Ishikawa (cell line): ENCODE data around the gene UBE2C.

ENCODE experiments used
- CREB1 ChIP-seq: IDR thresholded peaks from 2 replicates; pipeline ENCODE4 v1.6.1; 2012; ENCODE audit warnings: low read depth
- EGR1 ChIP-seq: IDR thresholded peaks from 2 replicates; pipeline ENCODE4 v1.6.1; 2012
- FOXM1 ChIP-seq: IDR thresholded peaks from 2 replicates; pipeline ENCODE4 v1.6.1; 2012; ENCODE audit warnings: low read depth, borderline replicate concordance
- NFIC ChIP-seq: IDR thresholded peaks from 2 replicates; pipeline ENCODE4 v1.6.1; 2012
- RAD21 ChIP-seq: IDR thresholded peaks from 2 replicates; pipeline ENCODE4 v1.6.1; 2012; ENCODE audit warnings: low read depth
- TAF1 ChIP-seq: IDR thresholded peaks from 2 replicates; pipeline ENCODE4 v1.6.1; 2012; ENCODE audit warnings: low read depth, mild to moderate bottlenecking
- TEAD4 ChIP-seq: IDR thresholded peaks from 2 replicates; pipeline ENCODE4 v1.6.1; 2012
- YY1 ChIP-seq: IDR thresholded peaks from 2 replicates; pipeline ENCODE4 v1.6.1; 2012; ENCODE audit warnings: low read depth
- ZBTB7A ChIP-seq: IDR thresholded peaks from 2 replicates; pipeline ENCODE4 v1.6.1; 2012; ENCODE audit warnings: low read depth
- TF ChIP-seq, protein P1 (sequence below): IDR thresholded peaks from 2 replicates; pipeline ENCODE4 v1.6.1; 2012
- TF ChIP-seq, protein P2 (sequence below): IDR thresholded peaks from 2 replicates; pipeline ENCODE4 v1.6.1; 2012
- TF ChIP-seq, protein P3 (sequence below): IDR thresholded peaks from 2 replicates; pipeline ENCODE4 v1.6.1; 2012; ENCODE audit warnings: low read depth, mild to moderate bottlenecking

DNA sequence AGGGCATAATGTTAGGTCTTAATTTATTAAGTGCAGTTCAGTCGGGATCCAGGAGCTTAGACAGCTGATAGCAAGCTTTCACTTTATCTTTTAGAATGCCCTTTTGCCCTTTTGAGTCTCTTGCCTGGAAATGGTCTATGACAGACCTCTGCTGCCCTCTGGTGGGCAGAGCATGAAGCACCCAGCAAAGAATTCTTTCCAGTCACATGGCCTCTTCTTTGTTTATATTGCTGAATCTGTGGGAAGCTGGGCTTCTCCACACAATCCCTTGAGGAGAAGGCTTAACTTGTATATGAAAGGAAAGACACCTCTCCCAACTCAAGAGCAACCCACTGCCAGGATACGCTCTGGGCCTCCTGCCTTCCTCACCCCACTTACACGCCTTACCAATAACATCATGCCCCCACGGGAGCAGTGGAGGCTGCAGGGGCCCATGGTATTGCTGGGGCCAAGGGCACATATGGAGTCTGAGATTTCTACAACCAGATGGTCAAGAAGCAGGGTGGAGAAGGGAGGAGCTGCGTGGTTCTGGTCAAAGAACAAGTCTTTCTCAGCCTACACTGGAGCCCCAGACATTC, 41.2 kb upstream of the UBE2C start:
- TF ChIP-seq, protein P1, sequence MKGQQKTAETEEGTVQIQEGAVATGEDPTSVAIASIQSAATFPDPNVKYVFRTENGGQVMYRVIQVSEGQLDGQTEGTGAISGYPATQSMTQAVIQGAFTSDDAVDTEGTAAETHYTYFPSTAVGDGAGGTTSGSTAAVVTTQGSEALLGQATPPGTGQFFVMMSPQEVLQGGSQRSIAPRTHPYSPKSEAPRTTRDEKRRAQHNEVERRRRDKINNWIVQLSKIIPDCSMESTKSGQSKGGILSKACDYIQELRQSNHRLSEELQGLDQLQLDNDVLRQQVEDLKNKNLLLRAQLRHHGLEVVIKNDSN: peak; percentile 89
- TF ChIP-seq TAF1 (no peak), ZBTB7A (no peak), EGR1 (no peak), RAD21 (peak; percentile 96), TEAD4 (no peak), NFIC (no peak), FOXM1 (no peak), YY1 (no peak), CREB1 (no peak)
- TF ChIP-seq, protein P2, sequence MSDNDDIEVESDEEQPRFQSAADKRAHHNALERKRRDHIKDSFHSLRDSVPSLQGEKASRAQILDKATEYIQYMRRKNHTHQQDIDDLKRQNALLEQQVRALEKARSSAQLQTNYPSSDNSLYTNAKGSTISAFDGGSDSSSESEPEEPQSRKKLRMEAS: no peak
- TF ChIP-seq, protein P3, sequence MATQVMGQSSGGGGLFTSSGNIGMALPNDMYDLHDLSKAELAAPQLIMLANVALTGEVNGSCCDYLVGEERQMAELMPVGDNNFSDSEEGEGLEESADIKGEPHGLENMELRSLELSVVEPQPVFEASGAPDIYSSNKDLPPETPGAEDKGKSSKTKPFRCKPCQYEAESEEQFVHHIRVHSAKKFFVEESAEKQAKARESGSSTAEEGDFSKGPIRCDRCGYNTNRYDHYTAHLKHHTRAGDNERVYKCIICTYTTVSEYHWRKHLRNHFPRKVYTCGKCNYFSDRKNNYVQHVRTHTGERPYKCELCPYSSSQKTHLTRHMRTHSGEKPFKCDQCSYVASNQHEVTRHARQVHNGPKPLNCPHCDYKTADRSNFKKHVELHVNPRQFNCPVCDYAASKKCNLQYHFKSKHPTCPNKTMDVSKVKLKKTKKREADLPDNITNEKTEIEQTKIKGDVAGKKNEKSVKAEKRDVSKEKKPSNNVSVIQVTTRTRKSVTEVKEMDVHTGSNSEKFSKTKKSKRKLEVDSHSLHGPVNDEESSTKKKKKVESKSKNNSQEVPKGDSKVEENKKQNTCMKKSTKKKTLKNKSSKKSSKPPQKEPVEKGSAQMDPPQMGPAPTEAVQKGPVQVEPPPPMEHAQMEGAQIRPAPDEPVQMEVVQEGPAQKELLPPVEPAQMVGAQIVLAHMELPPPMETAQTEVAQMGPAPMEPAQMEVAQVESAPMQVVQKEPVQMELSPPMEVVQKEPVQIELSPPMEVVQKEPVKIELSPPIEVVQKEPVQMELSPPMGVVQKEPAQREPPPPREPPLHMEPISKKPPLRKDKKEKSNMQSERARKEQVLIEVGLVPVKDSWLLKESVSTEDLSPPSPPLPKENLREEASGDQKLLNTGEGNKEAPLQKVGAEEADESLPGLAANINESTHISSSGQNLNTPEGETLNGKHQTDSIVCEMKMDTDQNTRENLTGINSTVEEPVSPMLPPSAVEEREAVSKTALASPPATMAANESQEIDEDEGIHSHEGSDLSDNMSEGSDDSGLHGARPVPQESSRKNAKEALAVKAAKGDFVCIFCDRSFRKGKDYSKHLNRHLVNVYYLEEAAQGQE: no peak
